Heart left ventricle (tissue), 13 donors: Measurements from ENCODE around the gene RPL13.

ENCODE experiments used
- POLR2A ChIP-seq, 2 donors: fragments of 450-650 bp; IDR thresholded peaks; one replicate each; pipeline ENCODE4 v1.6.1; 2017; ENCODE audit warnings: antibody characterized with exemption in 2 of 2, mild to moderate bottlenecking in 2 of 2, moderate library complexity in 2 of 2
- TF ChIP-seq, protein P1 (sequence below), 12 donors: fragments of 200-600 bp; sonication (generic) in 4 of 12; IDR thresholded peaks; one replicate each; pipeline versions ENCODE4 v1.5.0 to v1.8.0; 2018 to 2022; ENCODE audit warnings: antibody characterized with exemption in 12 of 12, mild to moderate bottlenecking in 5 of 12
- donor health status: ischemic (EF 13 %, LVEDD 7.1; RV severe dilation, severe dysfunction).
- donor health status: DM: no; HTN: yes; CAD: no.
- donor health status: DM: no; HTN: no; CAD: no.
- donor health status: ischemic (EF 25% LVEDD 6.9; RV normal size, moderate dysfunction).
- donor health status: ischemic (EF 25% LVEDD 5.7; RV mildly dilated, moderate dysfunction).
- donor health status: ischemic (EF 35%, LVEDD 5.7; RV mildly dilated, moderate dysfunction).
- donor health status: nonischemic (EF 11% LVEDD 7.7; RV severe dilation, severe dysfunction).
- donor health status: DM: yes; HTN: yes; CAD: no.
- donor health status: PGD.
- donor health status: ischemic (EF 29% LVEDD 5.4; RV normal size, mild dysfunction).
- donor health status: nonischemic (EF 23%, LVEDD 6.1; RV moderate dilation, normal function).

DNA sequence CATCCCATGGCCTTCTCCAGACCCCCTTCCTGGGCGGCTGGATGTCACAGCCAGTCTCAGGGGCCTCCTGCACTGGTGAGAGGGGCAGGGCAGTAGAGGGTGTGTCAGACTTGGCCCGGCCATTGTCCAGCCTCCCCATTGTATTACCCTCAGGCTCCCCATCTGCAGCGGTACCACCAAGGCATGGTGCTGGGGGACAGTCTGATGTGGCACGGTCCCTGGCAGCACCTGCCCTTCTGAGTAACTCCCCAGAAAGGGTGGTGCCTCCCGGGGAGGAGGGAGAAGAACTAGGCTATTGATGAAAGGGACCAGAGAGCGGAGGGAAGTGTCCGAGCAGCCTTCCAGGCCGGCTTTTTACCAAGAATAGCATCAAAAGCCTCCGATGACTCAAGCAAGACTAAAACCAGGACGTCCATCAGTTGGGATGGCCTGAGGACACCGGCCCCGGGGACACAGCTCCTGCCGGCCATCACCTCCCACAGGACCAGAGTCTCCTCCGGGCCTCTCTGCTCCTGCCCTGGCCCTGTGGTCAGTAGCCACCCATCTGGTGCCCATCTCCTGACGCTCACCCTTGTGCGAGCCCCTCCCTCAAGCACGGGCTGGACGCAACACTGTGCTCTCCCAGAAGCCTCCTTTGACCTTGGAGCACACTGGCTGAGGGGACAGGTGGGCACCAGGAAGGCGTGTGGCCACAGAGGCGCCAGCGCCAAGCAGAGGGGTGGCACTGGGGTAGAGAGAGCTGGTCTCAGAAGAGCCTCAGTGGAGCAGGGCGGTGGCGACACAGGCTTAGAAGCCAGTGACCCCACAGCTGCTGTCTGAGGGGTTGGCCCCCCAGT is 9.2 kb downstream of the RPL13 start:
- TF ChIP-seq POLR2A (IDR thresholded peaks at IDR 0.05), result no peak
- TF ChIP-seq, protein P1, sequence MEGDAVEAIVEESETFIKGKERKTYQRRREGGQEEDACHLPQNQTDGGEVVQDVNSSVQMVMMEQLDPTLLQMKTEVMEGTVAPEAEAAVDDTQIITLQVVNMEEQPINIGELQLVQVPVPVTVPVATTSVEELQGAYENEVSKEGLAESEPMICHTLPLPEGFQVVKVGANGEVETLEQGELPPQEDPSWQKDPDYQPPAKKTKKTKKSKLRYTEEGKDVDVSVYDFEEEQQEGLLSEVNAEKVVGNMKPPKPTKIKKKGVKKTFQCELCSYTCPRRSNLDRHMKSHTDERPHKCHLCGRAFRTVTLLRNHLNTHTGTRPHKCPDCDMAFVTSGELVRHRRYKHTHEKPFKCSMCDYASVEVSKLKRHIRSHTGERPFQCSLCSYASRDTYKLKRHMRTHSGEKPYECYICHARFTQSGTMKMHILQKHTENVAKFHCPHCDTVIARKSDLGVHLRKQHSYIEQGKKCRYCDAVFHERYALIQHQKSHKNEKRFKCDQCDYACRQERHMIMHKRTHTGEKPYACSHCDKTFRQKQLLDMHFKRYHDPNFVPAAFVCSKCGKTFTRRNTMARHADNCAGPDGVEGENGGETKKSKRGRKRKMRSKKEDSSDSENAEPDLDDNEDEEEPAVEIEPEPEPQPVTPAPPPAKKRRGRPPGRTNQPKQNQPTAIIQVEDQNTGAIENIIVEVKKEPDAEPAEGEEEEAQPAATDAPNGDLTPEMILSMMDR (IDR thresholded peaks at IDR 0.05), result no peak
